Activated CD8-positive, alpha-beta memory T cell treated with anti-CD3 and anti-CD28 coated beads, Interleukin-2, amount 10 ng/mL, durations not matched to agents 7 days and 5 days (primary cell): ENCODE measurements around the gene SLC9A9. TPM values are rescaled to one million over a fixed set of nuclear protein-coding genes. Genes with fewer than 3 reads are reported as not detected.

ENCODE experiments used
- ATAC-seq: fragments of 150-1000 bp; cut with Tn5 transposase; one replicate; pipeline ENCODE4 v1.10.0; 2021; ENCODE audit warnings: moderate library complexity
- CTCF ChIA-PET: fragments of 350-600 bp; sonication (Branson Sonifier 250); formaldehyde crosslinking; loops from one replicate; lab custom pipeline; 2021; ENCODE audit warnings: antibody characterized with exemption; lab: Charles Lee
- DNase-seq: peaks from one replicate; pipeline ENCODE4 v3.0.0-alpha.2; 2020
- H3K27ac Mint-ChIP-seq: one replicate; pipeline ENCODE4 v1.8.0; 2021; ENCODE audit warnings: mild to moderate bottlenecking, mixed read lengths
- H3K27me3 Mint-ChIP-seq: one replicate; pipeline ENCODE4 v1.8.0; 2021; ENCODE audit warnings: mixed read lengths
- H3K36me3 Mint-ChIP-seq: one replicate; pipeline ENCODE4 v1.8.0; 2021; ENCODE audit warnings: mild to moderate bottlenecking, mixed read lengths
- H3K4me1 Mint-ChIP-seq: one replicate; pipeline ENCODE4 v1.8.0; 2021; ENCODE audit warnings: mixed read lengths
- H3K4me3 Mint-ChIP-seq: one replicate; pipeline ENCODE4 v1.8.0; 2021; ENCODE audit warnings: mild to moderate bottlenecking, moderate library complexity, mixed read lengths
- H3K9me3 Mint-ChIP-seq: one replicate; pipeline ENCODE4 v1.8.0; 2022; ENCODE audit warnings: low read depth, mixed read lengths
- total RNA-seq, 2 experiments: library from RNA; stranded (reverse); gene quantifications; one replicate each; pipeline ENCODE4 v1.2.3, GENCODE V29; 2021

Gene SLC9A9
- total RNA-seq, 2 experiments from 2014 or later, result 6.8 to 10.8 TPM

- no peaks in the 10 kb centered on the region for H3K27me3 Mint-ChIP-seq
- H3K9me3 Mint-ChIP-seq, result no peaks in the 10 kb centered on the region
- H3K4me3 Mint-ChIP-seq, result no peak overlapping the region
- H3K27ac Mint-ChIP-seq, result no peak overlapping the region
- no peaks in the 10 kb centered on the region for H3K36me3 Mint-ChIP-seq
- ATAC-seq (no peak), DNase-seq (no peak)
- CTCF ChIA-PET, result no interaction called here
- H3K4me1 Mint-ChIP-seq, result no peaks in the 10 kb centered on the region
Measured at GRCh38 chr3:143333367-143333766, 514.9 kb downstream of the SLC9A9 start.

GRCh38 chr3:143332026-143332425, 516.2 kb downstream of the SLC9A9 start:
- H3K4me3 Mint-ChIP-seq, result no peak overlapping the region
- H3K27me3 Mint-ChIP-seq, result no peaks in the 10 kb centered on the region
- no peaks in the 10 kb centered on the region for H3K36me3 Mint-ChIP-seq
- H3K9me3 Mint-ChIP-seq, result no peaks in the 10 kb centered on the region
- CTCF ChIA-PET, result no interaction called here
- no peak for DNase-seq
- no peak overlapping the region for H3K27ac Mint-ChIP-seq
- H3K4me1 Mint-ChIP-seq, result no peaks in the 10 kb centered on the region
- no peak for ATAC-seq

- Mint-ChIP-seq H3K27me3 (no peaks in the 10 kb centered on the region), H3K27ac (no peak overlapping the region), H3K4me1 (no peaks in the 10 kb centered on the region), H3K9me3 (no peaks in the 10 kb centered on the region), H3K4me3 (no peak overlapping the region), H3K36me3 (no peaks in the 10 kb centered on the region)
- CTCF ChIA-PET, result no interaction called here
- ATAC-seq (no peak), DNase-seq (no peak)
Measured at GRCh38 chr3:143331350-143331749, 516.9 kb downstream of the SLC9A9 start.

GRCh38 chr3:143330296-143330868, 517.9 kb downstream of the SLC9A9 start:
- H3K36me3 Mint-ChIP-seq, result no peaks in the 10 kb centered on the region
- no peaks in the 10 kb centered on the region for H3K9me3 Mint-ChIP-seq
- no peak for DNase-seq
- no peak overlapping the region for H3K27ac Mint-ChIP-seq
- H3K4me3 Mint-ChIP-seq, result no peak overlapping the region
- ATAC-seq, result no peak
- H3K27me3 Mint-ChIP-seq, result no peaks in the 10 kb centered on the region
- H3K4me1 Mint-ChIP-seq, result no peaks in the 10 kb centered on the region
- CTCF ChIA-PET, result no interaction called here

- CTCF ChIA-PET, result no interaction called here
- Mint-ChIP-seq H3K4me3 (no peak overlapping the region), H3K9me3 (no peaks in the 10 kb centered on the region), H3K27ac (no peak overlapping the region), H3K27me3 (no peaks in the 10 kb centered on the region), H3K4me1 (no peaks in the 10 kb centered on the region), H3K36me3 (no peaks in the 10 kb centered on the region)
- DNase-seq, result no peak
- no peak for ATAC-seq
Measured at GRCh38 chr3:143329567-143330211, 518.6 kb downstream of the SLC9A9 start.

GRCh38 chr3:143328451-143328850, 519.8 kb downstream of the SLC9A9 start:
- Mint-ChIP-seq H3K27me3 (no peaks in the 10 kb centered on the region), H3K4me3 (no peak overlapping the region), H3K27ac (no peak overlapping the region), H3K4me1 (no peaks in the 10 kb centered on the region), H3K9me3 (no peaks in the 10 kb centered on the region), H3K36me3 (no peaks in the 10 kb centered on the region)
- ATAC-seq, result no peak
- DNase-seq, result no peak
- CTCF ChIA-PET, result no interaction called here

GRCh38 chr3:143326983-143327778, 521.1 kb downstream of the SLC9A9 start:
- CTCF ChIA-PET, result no interaction called here
- Mint-ChIP-seq H3K4me1 (no peaks in the 10 kb centered on the region), H3K9me3 (no peaks in the 10 kb centered on the region), H3K4me3 (no peak overlapping the region), H3K36me3 (no peaks in the 10 kb centered on the region), H3K27ac (no peak overlapping the region), H3K27me3 (no peaks in the 10 kb centered on the region)
- no peak for ATAC-seq
- DNase-seq, result no peak

- DNase-seq (no peak), ATAC-seq (no peak)
- Mint-ChIP-seq H3K4me1 (no peaks in the 10 kb centered on the region), H3K9me3 (no peaks in the 10 kb centered on the region), H3K27me3 (no peaks in the 10 kb centered on the region), H3K4me3 (no peak overlapping the region), H3K36me3 (no peaks in the 10 kb centered on the region), H3K27ac (no peak overlapping the region)
- CTCF ChIA-PET, result no interaction called here
Measured at GRCh38 chr3:143321058-143321769, 527.1 kb downstream of the SLC9A9 start.

GRCh38 chr3:143315766-143316165, 532.5 kb downstream of the SLC9A9 start:
- no peak overlapping the region for H3K27ac Mint-ChIP-seq
- DNase-seq (no peak), ATAC-seq (no peak)
- H3K4me1 Mint-ChIP-seq, result no peaks in the 10 kb centered on the region
- no peak overlapping the region for H3K4me3 Mint-ChIP-seq
- no peaks in the 10 kb centered on the region for H3K9me3 Mint-ChIP-seq
- no peaks in the 10 kb centered on the region for H3K27me3 Mint-ChIP-seq
- CTCF ChIA-PET, result no interaction called here
- no peaks in the 10 kb centered on the region for H3K36me3 Mint-ChIP-seq

- DNase-seq (no peak), ATAC-seq (no peak)
- H3K27me3 Mint-ChIP-seq, result no peaks in the 10 kb centered on the region
- no peaks in the 10 kb centered on the region for H3K9me3 Mint-ChIP-seq
- no peaks in the 10 kb centered on the region for H3K4me1 Mint-ChIP-seq
- H3K36me3 Mint-ChIP-seq, result no peaks in the 10 kb centered on the region
- no peak overlapping the region for H3K27ac Mint-ChIP-seq
- CTCF ChIA-PET, result no interaction called here
- H3K4me3 Mint-ChIP-seq, result no peak overlapping the region
Measured at GRCh38 chr3:143314251-143315093, 533.8 kb downstream of the SLC9A9 start.

- H3K36me3 Mint-ChIP-seq, result no peaks in the 10 kb centered on the region
- H3K27ac Mint-ChIP-seq, result no peak overlapping the region
- DNase-seq (no peak), ATAC-seq (no peak)
- no peaks in the 10 kb centered on the region for H3K4me1 Mint-ChIP-seq
- CTCF ChIA-PET, result no interaction called here
- H3K9me3 Mint-ChIP-seq, result no peaks in the 10 kb centered on the region
- H3K4me3 Mint-ChIP-seq, result no peak overlapping the region
- H3K27me3 Mint-ChIP-seq, result no peaks in the 10 kb centered on the region
Measured at GRCh38 chr3:143313893-143314188, 534.4 kb downstream of the SLC9A9 start.

GRCh38 chr3:143313025-143313892, 535.0 kb downstream of the SLC9A9 start:
- no peak for ATAC-seq
- H3K9me3 Mint-ChIP-seq, result no peaks in the 10 kb centered on the region
- H3K36me3 Mint-ChIP-seq, result no peaks in the 10 kb centered on the region
- H3K27me3 Mint-ChIP-seq, result no peaks in the 10 kb centered on the region
- H3K27ac Mint-ChIP-seq, result no peak overlapping the region
- H3K4me1 Mint-ChIP-seq, result no peaks in the 10 kb centered on the region
- no peak for DNase-seq
- H3K4me3 Mint-ChIP-seq, result no peak overlapping the region
- CTCF ChIA-PET, result no interaction called here
